ENCODE data around the gene AGR2. TPM values are rescaled to one million over a fixed set of nuclear protein-coding genes. Genes with fewer than 3 reads are reported as not detected.

The AGR2 gene
- total RNA-seq, 1 experiment from 2014 or later: not detected

- ChIA-PET CTCF (no interaction called here), POLR2A (ENCODE audit: low non-redundant PET) (no interaction called here)
- Histone ChIP-seq H3K36me3 (ENCODE audit: insufficient read depth, low read length, poor library complexity, severe bottlenecking) (no peaks in the 10 kb centered on the region), H3K4me1 (ENCODE audit: insufficient read depth, low read length, poor library complexity, severe bottlenecking) (peaks cover 25% of the 10 kb centered on the region), H3K27me3 (replicated peaks; ENCODE audit: insufficient read depth, low read depth, low read length, poor library complexity) (no peaks in the 10 kb centered on the region), H3K27ac (ENCODE audit: low read depth, low read length, poor library complexity, severe bottlenecking) (no peak overlapping the region), H3K9me3 (ENCODE audit: low read depth, low read length, poor library complexity, severe bottlenecking) (no peaks in the 10 kb centered on the region), H3K4me3 (ENCODE audit: low read depth, low read length, poor library complexity, severe bottlenecking) (no peak overlapping the region)
- no peak for DNase-seq (ENCODE audit: low spot score)
- intact Hi-C loops (cut with micrococcal nuclease; ENCODE audit: unreplicated experiment): no loop called here
- no TSS peak for BruUV-seq (replicated peaks)
- TF ChIP-seq CTCF (conservative IDR thresholded peaks at IDR 0.05; ENCODE audit: low read depth, low read length) (no peak), EZH2 (IDR thresholded peaks at IDR 0.05; ENCODE audit: borderline replicate concordance, low read depth, low read length, poor library complexity, severe bottlenecking) (no peak)
These were observed 45.9 kb downstream of the AGR2 start for GRCh38 chr7:16758631-16759611.

GRCh38 chr7:16758036-16758435 is 46.8 kb downstream of the AGR2 start:
- TF ChIP-seq EZH2 (IDR thresholded peaks at IDR 0.05; ENCODE audit: borderline replicate concordance, low read depth, low read length, poor library complexity, severe bottlenecking): no peak
- TF ChIP-seq CTCF (conservative IDR thresholded peaks at IDR 0.05; ENCODE audit: low read depth, low read length): no peak
- Histone ChIP-seq H3K27ac (ENCODE audit: low read depth, low read length, poor library complexity, severe bottlenecking) (no peak overlapping the region), H3K36me3 (ENCODE audit: insufficient read depth, low read length, poor library complexity, severe bottlenecking) (no peaks in the 10 kb centered on the region), H3K4me1 (ENCODE audit: insufficient read depth, low read length, poor library complexity, severe bottlenecking) (peaks cover 28% of the 10 kb centered on the region), H3K27me3 (replicated peaks; ENCODE audit: insufficient read depth, low read depth, low read length, poor library complexity) (no peaks in the 10 kb centered on the region), H3K4me3 (ENCODE audit: low read depth, low read length, poor library complexity, severe bottlenecking) (no peak overlapping the region), H3K9me3 (ENCODE audit: low read depth, low read length, poor library complexity, severe bottlenecking) (no peaks in the 10 kb centered on the region)
- no peak for DNase-seq (ENCODE audit: low spot score)
- BruUV-seq (replicated peaks): no TSS peak
- POLR2A ChIA-PET (ENCODE audit: low non-redundant PET): no interaction called here
- CTCF ChIA-PET: no interaction called here
- intact Hi-C loops (cut with micrococcal nuclease; ENCODE audit: unreplicated experiment): no loop called here

GRCh38 chr7:16755397-16755796 is 49.4 kb downstream of the AGR2 start:
- no peak for TF ChIP-seq CTCF (conservative IDR thresholded peaks at IDR 0.05; ENCODE audit: low read depth, low read length)
- TF ChIP-seq EZH2 (IDR thresholded peaks at IDR 0.05; ENCODE audit: borderline replicate concordance, low read depth, low read length, poor library complexity, severe bottlenecking): no peak
- Histone ChIP-seq H3K9me3 (ENCODE audit: low read depth, low read length, poor library complexity, severe bottlenecking) (no peaks in the 10 kb centered on the region), H3K36me3 (ENCODE audit: insufficient read depth, low read length, poor library complexity, severe bottlenecking) (no peaks in the 10 kb centered on the region), H3K4me3 (ENCODE audit: low read depth, low read length, poor library complexity, severe bottlenecking) (peak overlapping the region; percentile 75), H3K27me3 (replicated peaks; ENCODE audit: insufficient read depth, low read depth, low read length, poor library complexity) (no peaks in the 10 kb centered on the region), H3K4me1 (ENCODE audit: insufficient read depth, low read length, poor library complexity, severe bottlenecking) (peaks cover 23% of the 10 kb centered on the region), H3K27ac (ENCODE audit: low read depth, low read length, poor library complexity, severe bottlenecking) (no peak overlapping the region)
- no TSS peak for BruUV-seq (replicated peaks)
- intact Hi-C loops (cut with micrococcal nuclease; ENCODE audit: unreplicated experiment): no loop called here
- ChIA-PET POLR2A (ENCODE audit: low non-redundant PET) (no interaction called here), CTCF (no interaction called here)
- no peak for DNase-seq (ENCODE audit: low spot score)
